ENCODE measurements around the gene WWC1.

The WWC1 gene

GRCh38 chr5:168296682-168297081 lies 5.2 kb downstream of the WWC1 start:
- Histone ChIP-seq H3K9me3 (no peaks in the 10 kb centered on the region), H3K4me3 (ENCODE audit: low read depth, low read length) (no peak overlapping the region), H3K4me1 (no peaks in the 10 kb centered on the region), H3K27me3 (peaks cover 18% of the 10 kb centered on the region), H3K36me3 (no peaks in the 10 kb centered on the region)
- no peak for DNase-seq
- TF ChIP-seq CTCF (IDR thresholded peaks at IDR 0.05; ENCODE audit: low read depth, low read length): no peak

- H3K4me1 ChIP-seq: no peaks in the 10 kb centered on the region
- no peak for DNase-seq
- TF ChIP-seq CTCF (IDR thresholded peaks at IDR 0.05; ENCODE audit: low read depth, low read length): no peak
Measured at GRCh38 chr5:168298949-168299348, 7.5 kb downstream of the WWC1 start.

GRCh38 chr5:168299372-168299771 lies 7.9 kb downstream of the WWC1 start:
- TF ChIP-seq CTCF (IDR thresholded peaks at IDR 0.05; ENCODE audit: low read depth, low read length): no peak
- H3K36me3 ChIP-seq: no peaks in the 10 kb centered on the region
- H3K9me3 ChIP-seq: no peaks in the 10 kb centered on the region
- no peaks in the 10 kb centered on the region for H3K4me1 ChIP-seq
- H3K4me3 ChIP-seq (ENCODE audit: low read depth, low read length): no peak overlapping the region
- no peak for DNase-seq
- H3K27me3 ChIP-seq: no peaks in the 10 kb centered on the region

More at GRCh38 chr5:168298949-168299348, 7.5 kb downstream of the WWC1 start:
- Histone ChIP-seq H3K4me3 (ENCODE audit: low read depth, low read length) (no peak overlapping the region), H3K9me3 (no peaks in the 10 kb centered on the region), H3K27me3 (no peaks in the 10 kb centered on the region), H3K36me3 (no peaks in the 10 kb centered on the region)

- no peak overlapping the region for H3K4me3 ChIP-seq (ENCODE audit: low read depth, low read length)
- no peaks in the 10 kb centered on the region for H3K27me3 ChIP-seq
- DNase-seq: no peak
- TF ChIP-seq CTCF (IDR thresholded peaks at IDR 0.05; ENCODE audit: low read depth, low read length): no peak
- no peaks in the 10 kb centered on the region for H3K36me3 ChIP-seq
- no peaks in the 10 kb centered on the region for H3K4me1 ChIP-seq
- no peaks in the 10 kb centered on the region for H3K9me3 ChIP-seq
Measured at GRCh38 chr5:168300326-168301182, 9.1 kb downstream of the WWC1 start.

GRCh38 chr5:168301593-168302390 lies 10.3 kb downstream of the WWC1 start:
- DNase-seq: no peak
- no peak for TF ChIP-seq CTCF (IDR thresholded peaks at IDR 0.05; ENCODE audit: low read depth, low read length)
- H3K4me3 ChIP-seq (ENCODE audit: low read depth, low read length): no peak overlapping the region
- no peaks in the 10 kb centered on the region for H3K9me3 ChIP-seq
- H3K4me1 ChIP-seq: no peaks in the 10 kb centered on the region
- H3K27me3 ChIP-seq: no peaks in the 10 kb centered on the region
- H3K36me3 ChIP-seq: no peaks in the 10 kb centered on the region

GRCh38 chr5:168302785-168303184 lies 11.3 kb downstream of the WWC1 start:
- DNase-seq: no peak
- Histone ChIP-seq H3K9me3 (no peaks in the 10 kb centered on the region), H3K4me1 (no peaks in the 10 kb centered on the region), H3K36me3 (no peaks in the 10 kb centered on the region), H3K4me3 (ENCODE audit: low read depth, low read length) (no peak overlapping the region), H3K27me3 (no peaks in the 10 kb centered on the region)
- no peak for TF ChIP-seq CTCF (IDR thresholded peaks at IDR 0.05; ENCODE audit: low read depth, low read length)

All from BE2C (cell line).